Stimulated activated CD8-positive, alpha-beta memory T cell treated with anti-CD3 and anti-CD28 coated beads, Interleukin-7, amount 100 ng/mL, for 4 hours (primary cell): ENCODE data around the gene DCAF11.

Experiments
- DNase-seq, 2 donors: peaks; one replicate each; pipeline ENCODE4 v3.0.0-alpha.2; 2020; ENCODE audit warnings: low read depth in 2 of 2

The DCAF11 gene

DNA sequence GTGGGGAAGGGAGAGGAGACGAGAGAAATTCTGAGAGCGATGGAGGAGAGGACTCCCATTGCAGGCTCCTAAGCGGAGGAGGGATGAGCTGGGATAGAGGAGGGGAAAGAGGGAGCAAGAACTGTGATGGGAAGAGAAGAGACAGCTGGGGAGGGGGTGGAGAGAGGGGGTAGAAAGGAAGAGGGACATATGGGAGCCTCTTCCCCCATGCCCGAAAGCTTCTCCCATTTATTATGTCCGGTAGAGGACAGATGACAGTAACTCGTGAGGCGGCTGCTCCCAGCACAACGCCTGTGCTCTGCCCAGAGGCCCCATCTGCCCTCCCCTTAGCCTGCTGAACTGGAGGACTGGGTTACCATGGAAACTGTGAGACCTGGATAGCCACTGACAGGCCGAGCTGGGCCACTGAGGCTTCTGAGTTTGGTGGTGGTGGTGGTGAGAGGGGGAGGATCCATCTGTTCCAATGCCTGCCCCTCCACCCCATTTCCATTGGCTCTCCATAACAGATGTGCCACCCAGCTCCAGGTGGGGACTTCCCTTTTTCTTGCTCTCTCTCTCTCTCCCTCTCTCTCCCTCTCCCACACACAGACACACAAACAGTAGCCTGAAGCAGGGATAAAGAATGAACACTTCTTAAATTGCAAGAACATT is 35.0 kb upstream of the DCAF11 start:
- no peak for DNase-seq

- DNase-seq, result no peak
Measured at GRCh38 chr14:24080142-24080530, 34.4 kb upstream of the DCAF11 start.

GRCh38 chr14:24080888-24081738 is 33.5 kb upstream of the DCAF11 start:
- DNase-seq, result peak; percentile 30 to 61

GRCh38 chr14:24081739-24082211 is 32.8 kb upstream of the DCAF11 start:
- no peak for DNase-seq

DNA sequence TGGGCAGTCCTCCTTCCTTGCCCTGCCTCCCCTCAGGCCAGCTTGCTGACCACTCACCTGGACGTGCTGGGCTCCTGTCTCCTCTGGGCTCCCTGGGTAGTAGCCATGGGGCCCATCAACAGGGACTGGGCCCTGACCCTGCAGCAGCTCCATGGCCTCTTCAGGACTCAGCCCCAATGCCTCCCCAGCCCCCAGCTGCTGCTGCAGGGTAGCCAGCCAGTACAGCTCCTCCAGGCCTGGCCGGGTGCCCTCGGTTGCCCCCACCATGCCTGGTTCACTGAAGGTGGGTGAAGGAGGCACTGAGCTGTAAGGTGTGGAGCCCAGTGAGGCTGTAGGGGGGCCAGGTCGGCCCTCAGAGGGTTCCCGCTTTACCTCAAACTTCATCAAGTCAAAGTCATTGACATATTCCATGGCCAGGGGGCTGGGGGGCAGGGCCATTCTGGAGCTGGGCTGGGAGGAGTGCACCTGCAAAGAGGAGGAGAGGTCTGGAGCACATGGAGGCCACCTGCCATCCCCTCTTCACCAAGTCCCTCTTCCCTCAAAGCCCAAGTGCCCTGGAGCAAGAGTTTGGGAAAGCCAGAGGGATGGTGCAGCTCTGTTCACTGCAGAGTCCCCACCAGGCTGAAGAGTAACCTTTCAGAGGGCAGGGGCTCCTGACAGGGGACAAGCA is 32.0 kb upstream of the DCAF11 start:
- DNase-seq, result no peak

- no peak for DNase-seq
Measured at GRCh38 chr14:24083462-24083861, 31.1 kb upstream of the DCAF11 start.

GRCh38 chr14:24084440-24084839 is 30.1 kb upstream of the DCAF11 start:
- DNase-seq, result no peak

- no peak for DNase-seq
Measured at GRCh38 chr14:24085215-24085614, 29.4 kb upstream of the DCAF11 start.

GRCh38 chr14:24086193-24086955 is 28.2 kb upstream of the DCAF11 start:
- DNase-seq, result no peak

DNA sequence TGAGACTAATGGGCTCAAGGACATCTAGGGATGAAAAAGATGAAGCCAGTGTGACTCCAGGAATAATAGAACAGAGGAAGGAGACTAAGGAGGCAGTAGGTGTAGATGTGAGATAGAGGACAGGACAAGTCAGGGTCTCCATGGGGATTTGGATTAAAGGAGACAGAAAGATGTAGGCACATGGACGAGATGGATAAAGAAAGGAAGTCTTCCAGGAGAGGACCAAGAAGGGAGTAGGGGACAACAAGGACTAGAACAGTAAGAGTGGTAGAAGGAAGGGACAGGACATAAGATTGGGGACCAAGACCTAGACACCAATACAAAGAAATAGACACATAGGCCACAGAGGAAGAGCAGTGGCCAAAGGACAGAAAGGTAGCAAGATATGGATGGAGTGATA is 27.6 kb upstream of the DCAF11 start:
- DNase-seq, result no peak

DNA sequence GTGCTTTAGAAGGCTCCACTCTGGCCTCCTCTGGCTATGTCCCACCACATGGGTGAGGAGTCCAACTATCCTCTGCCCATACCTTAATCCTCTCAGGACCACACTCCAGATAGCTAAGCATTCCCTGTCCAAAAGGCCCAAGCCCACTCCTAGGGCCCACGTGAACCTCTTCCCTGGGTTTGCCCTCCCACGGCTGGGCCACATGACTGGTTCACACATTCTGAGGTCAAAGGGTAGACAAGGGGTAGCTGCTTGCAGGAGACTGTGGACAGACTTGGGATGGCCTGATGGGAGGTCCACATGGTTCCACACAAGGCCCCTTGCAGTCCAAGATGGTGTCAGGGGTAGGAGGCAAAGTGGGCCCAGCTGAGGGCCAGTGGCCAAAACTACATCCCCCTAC is 26.5 kb upstream of the DCAF11 start:
- DNase-seq, result no peak

GRCh38 chr14:24089890-24090289 is 24.7 kb upstream of the DCAF11 start:
- no peak for DNase-seq

- no peak for DNase-seq
Measured at GRCh38 chr14:24092110-24092504, 22.5 kb upstream of the DCAF11 start.

- no peak for DNase-seq
Measured at GRCh38 chr14:24092505-24093206, 21.9 kb upstream of the DCAF11 start.

DNA sequence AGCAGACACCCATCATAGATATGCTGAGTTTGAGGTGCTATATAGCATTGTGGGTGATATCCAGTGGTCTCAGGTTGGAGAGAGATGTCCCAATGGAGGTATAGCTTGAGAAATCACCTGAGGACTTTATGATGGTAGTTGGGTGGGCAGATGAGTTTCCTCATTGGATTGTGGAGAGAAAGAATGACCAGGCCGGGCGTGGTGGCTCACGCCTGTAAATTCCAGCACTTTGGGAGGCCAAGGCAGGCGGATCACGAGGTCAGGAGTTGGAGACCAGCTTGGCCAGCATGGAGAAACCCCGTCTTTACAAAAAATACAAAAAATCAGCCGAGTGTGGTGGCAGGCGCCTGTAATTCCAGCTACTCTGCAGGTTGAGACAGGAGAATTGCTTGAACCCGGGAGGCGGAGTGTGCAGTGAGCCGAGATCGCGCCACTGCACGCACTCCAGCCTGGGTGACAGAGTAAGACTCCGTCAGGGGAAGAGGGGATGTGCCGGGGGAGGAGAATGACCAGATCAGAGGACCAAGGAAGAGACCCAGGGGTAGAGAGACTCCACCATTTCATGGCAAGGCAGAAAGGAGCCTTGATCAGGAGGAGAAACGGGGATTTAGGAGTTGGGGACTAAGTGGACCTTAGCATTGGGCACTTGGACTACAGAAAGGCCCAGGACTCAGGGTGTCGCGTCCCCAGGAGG is 21.2 kb upstream of the DCAF11 start:
- DNase-seq, result no peak

- DNase-seq, result peak; percentile 72 to 79
Measured at GRCh38 chr14:24093901-24094840, 20.4 kb upstream of the DCAF11 start, which contains the start of gene PCK2. PCK2 (plus strand) TSS chr14:24094311; CDS start chr14:24094406, 95 bp downstream.

DNA sequence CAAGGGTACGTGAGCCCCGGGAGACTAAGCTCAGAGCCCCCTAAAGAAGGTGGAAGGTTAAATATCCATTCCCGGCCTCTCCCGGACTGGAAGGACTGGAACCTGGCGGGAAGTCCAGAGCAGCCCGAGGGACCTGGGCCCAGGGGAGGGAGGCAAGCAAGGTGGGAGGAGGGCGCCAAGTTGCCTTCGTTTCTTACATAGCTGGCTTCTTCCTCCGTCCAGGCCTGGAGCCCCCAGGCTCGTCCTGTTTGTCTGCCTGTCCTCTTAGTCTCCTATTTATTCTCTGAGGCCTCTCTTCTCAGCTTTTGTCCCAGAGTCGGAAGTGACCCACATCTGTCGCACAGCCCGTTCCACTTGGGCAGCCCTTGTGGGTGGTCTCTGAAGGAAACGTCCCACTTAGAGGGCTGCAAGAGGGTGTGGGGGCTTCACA is 19.7 kb upstream of the DCAF11 start:
- no peak for DNase-seq

GRCh38 chr14:24095271-24096068 is 19.1 kb upstream of the DCAF11 start:
- peak; percentile 35 to 45 for DNase-seq
